Measurements from ENCODE around the gene ASB11.

The ASB11 gene

DNA sequence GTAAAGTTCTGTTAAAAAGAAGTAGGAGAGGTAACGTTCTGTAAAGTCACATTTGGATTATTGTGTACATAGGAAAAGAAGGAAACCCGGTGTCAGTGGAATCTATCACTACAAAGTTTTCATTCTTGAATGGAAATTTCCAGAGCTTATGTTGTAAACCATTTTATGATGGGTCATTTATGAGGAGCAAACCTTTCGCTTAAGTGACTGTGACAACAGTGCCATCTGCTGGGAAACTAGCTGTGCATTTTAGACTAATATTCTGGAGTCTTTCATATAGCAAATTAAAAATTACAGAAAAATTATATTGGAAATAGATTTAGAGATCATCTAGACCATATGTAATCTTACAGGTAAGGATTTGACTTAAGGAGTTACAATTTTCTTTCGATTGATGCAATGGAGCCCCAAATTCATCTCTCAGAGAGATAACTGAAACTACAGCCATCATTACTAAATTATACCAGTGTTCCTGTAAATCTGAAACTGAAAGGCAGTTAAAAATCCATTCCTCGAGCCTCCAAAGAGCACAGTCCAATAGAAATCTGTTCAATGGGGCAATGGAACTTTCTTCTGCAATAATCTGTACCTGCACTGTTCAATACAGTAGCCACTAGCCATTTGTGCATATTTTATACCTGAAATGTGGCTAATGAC is 72.4 kb downstream of the ASB11 start:
- no peak for TF ChIP-seq POU2F2 (IDR thresholded peaks at IDR 0.05; ENCODE audit: low read depth, low read length)
- no peak for TF ChIP-seq PAX5 (IDR thresholded peaks at IDR 0.05; ENCODE audit: insufficient read depth, low read length, severe bottlenecking)
- no peak for TF ChIP-seq SPI1 (IDR thresholded peaks at IDR 0.05; ENCODE audit: low read depth, low read length)
- TF ChIP-seq POLR2A (IDR thresholded peaks at IDR 0.05; ENCODE audit: low read depth, low read length), result no peak
- no peak for TF ChIP-seq TAF1 (IDR thresholded peaks at IDR 0.05; ENCODE audit: low read depth, low read length)
- TF ChIP-seq POLR2AphosphoS5 (IDR thresholded peaks at IDR 0.05; ENCODE audit: low read depth, low read length), result no peak
- no peak for FAIRE-seq
- DNase-seq (ENCODE audit: insufficient read length, low spot score), result peak; percentile 9

DNA sequence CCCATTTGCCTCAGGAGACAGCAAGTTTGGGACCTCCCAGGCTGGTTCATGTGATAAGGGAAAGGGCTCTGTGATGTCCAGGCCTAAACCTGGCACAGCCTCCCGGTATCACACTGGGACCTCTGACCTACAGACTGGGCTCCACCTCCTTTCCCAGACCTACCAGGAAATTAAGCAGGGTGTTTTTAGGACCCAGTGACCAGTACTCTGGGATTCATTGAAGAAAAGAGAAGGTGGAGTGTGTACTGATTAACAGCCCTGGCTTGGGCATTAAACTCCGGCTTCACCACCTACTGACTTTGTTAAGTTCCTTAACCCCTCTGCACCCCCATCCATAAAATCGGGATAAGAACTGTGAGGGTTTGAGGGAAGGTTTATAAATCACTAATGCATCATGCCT is 74.1 kb downstream of the ASB11 start:
- DNase-seq (ENCODE audit: insufficient read length, low spot score) (no peak), FAIRE-seq (no peak)
- TF ChIP-seq POU2F2 (IDR thresholded peaks at IDR 0.05; ENCODE audit: low read depth, low read length) (no peak), POLR2A (IDR thresholded peaks at IDR 0.05; ENCODE audit: low read depth, low read length) (no peak), POLR2AphosphoS5 (IDR thresholded peaks at IDR 0.05; ENCODE audit: low read depth, low read length) (no peak), SPI1 (IDR thresholded peaks at IDR 0.05; ENCODE audit: low read depth, low read length) (no peak), PAX5 (IDR thresholded peaks at IDR 0.05; ENCODE audit: insufficient read depth, low read length, severe bottlenecking) (no peak), TAF1 (IDR thresholded peaks at IDR 0.05; ENCODE audit: low read depth, low read length) (no peak)

DNA sequence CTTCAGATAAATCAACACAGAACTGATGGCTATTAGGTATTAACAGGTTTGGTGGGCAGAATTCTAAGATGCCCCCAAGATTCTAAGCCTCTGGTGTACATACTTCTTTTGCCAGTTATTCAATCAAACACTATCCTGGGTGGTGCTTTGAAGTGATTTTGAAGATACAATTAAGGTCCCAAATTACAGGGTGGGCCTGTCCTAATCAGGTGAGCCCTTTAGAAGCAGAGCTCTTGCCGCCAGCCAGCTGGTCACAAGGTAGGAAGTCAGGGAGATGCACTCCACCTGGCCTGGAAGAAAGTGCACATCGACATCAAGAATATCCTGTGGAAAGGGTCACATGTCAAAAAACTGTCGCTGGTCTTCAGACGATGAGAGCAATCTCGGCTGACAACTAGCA is 75.0 kb downstream of the ASB11 start:
- FAIRE-seq (no peak), DNase-seq (ENCODE audit: insufficient read length, low spot score) (no peak)
- TF ChIP-seq SPI1 (IDR thresholded peaks at IDR 0.05; ENCODE audit: low read depth, low read length) (no peak), POU2F2 (IDR thresholded peaks at IDR 0.05; ENCODE audit: low read depth, low read length) (no peak), POLR2AphosphoS5 (IDR thresholded peaks at IDR 0.05; ENCODE audit: low read depth, low read length) (no peak), TAF1 (IDR thresholded peaks at IDR 0.05; ENCODE audit: low read depth, low read length) (no peak), POLR2A (IDR thresholded peaks at IDR 0.05; ENCODE audit: low read depth, low read length) (no peak), PAX5 (IDR thresholded peaks at IDR 0.05; ENCODE audit: insufficient read depth, low read length, severe bottlenecking) (no peak)

DNA sequence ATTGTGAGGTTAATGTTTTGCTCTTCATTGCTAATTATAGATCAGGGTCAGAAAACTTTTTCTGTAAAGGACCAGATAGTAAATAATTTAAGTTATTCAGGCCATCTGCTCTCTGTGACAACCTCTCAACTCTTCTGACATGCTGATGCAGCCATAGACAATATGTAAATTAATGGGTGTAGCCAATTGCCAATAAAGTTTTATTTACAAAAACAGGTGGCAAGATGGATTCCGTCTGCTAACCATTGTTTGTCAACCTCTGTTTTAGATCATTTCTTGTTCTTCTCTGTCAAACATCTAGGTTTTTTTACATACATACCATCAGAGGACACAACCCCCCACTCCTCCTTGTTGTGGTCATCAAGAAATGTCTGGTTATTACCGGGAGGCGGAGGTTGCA is 79.3 kb downstream of the ASB11 start:
- TF ChIP-seq POU2F2 (IDR thresholded peaks at IDR 0.05; ENCODE audit: low read depth, low read length), result no peak
- TF ChIP-seq POLR2AphosphoS5 (IDR thresholded peaks at IDR 0.05; ENCODE audit: low read depth, low read length), result no peak
- TF ChIP-seq TAF1 (IDR thresholded peaks at IDR 0.05; ENCODE audit: low read depth, low read length), result no peak
- FAIRE-seq (no peak), DNase-seq (ENCODE audit: insufficient read length, low spot score) (no peak)

DNA sequence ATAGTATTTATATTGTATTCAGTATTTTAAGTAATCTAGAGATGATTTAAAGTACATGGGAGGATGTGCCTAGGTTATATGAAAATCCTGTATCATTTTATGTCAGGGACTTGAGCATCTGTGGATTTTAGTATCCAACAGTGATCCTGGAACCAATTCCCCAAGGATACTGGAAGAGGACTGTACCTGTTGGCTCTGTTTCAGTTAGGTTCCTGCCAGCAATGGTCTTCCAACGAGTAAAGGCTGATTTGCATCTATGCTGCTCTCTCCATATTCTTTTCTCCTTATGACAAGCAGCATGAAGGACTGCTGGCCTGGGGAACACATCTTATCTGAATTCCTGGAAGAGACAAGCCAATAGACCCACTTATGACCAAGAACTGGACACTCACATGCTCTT is 80.4 kb downstream of the ASB11 start:
- TF ChIP-seq POU2F2 (IDR thresholded peaks at IDR 0.05; ENCODE audit: low read depth, low read length) (no peak), SPI1 (IDR thresholded peaks at IDR 0.05; ENCODE audit: low read depth, low read length) (no peak), POLR2A (IDR thresholded peaks at IDR 0.05; ENCODE audit: low read depth, low read length) (no peak), TAF1 (IDR thresholded peaks at IDR 0.05; ENCODE audit: low read depth, low read length) (no peak)
- no peak for DNase-seq (ENCODE audit: insufficient read length, low spot score)
- FAIRE-seq, result no peak

DNA sequence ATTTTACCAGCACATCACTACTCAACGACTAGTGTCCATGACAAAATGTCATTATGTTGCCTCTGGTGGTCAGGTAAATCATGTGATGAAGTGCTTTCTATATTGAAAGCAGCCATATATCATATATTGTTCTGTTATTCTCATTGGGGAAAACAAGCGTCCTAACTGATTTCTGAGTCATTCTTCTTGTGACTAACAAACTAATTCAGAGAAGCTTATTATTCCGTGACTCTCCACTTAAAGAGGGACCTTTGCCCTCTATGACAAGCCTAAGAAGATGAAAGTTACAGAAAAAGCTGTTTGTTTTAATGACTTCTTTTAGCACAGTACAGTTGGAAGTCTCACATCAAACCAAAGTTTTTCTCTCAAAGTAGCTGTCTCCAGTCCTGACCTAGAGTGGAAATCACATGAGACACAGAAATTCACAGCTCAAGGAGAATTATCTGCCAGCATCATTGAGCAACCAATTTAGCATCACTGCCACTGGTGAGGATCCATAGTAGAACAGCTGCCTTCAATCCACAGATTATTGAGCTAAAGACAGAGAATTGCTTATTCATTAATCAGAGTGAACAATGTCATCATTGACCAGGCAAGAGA is 81.9 kb downstream of the ASB11 start:
- no peak for FAIRE-seq
- DNase-seq (ENCODE audit: insufficient read length, low spot score), result no peak
- no peak for TF ChIP-seq TAF1 (IDR thresholded peaks at IDR 0.05; ENCODE audit: low read depth, low read length)
- no peak for TF ChIP-seq POLR2AphosphoS5 (IDR thresholded peaks at IDR 0.05; ENCODE audit: low read depth, low read length)
- TF ChIP-seq SPI1 (IDR thresholded peaks at IDR 0.05; ENCODE audit: low read depth, low read length), result no peak
- no peak for TF ChIP-seq POLR2A (IDR thresholded peaks at IDR 0.05; ENCODE audit: low read depth, low read length)
- TF ChIP-seq PAX5 (IDR thresholded peaks at IDR 0.05; ENCODE audit: insufficient read depth, low read length, severe bottlenecking), result no peak
- no peak for TF ChIP-seq POU2F2 (IDR thresholded peaks at IDR 0.05; ENCODE audit: low read depth, low read length)
